Measurements from ENCODE around the gene PRRT1. TPM values are rescaled to one million over a fixed set of nuclear protein-coding genes. Genes with fewer than 3 reads are reported as not detected.

The PRRT1 gene
- total and polyA plus RNA-seq, 4 donors = 0.08 to 0.24 (median 0.19) TPM; not detected in 1

GRCh38 chr6:32179766-32180405 lies 28.1 kb upstream of the PRRT1 start:
- H3K27ac ChIP-seq (ENCODE audit: low read depth in 1 of 2, low read length in 2 of 2) = no peak overlapping the region
- WGBS = 83% methylated on average over 10 of the region's 10 CpGs
- no peak overlapping the region for H3K9ac ChIP-seq (ENCODE audit: low read depth in 1 of 2, low read length in 2 of 2)
- H3K9me3 ChIP-seq (ENCODE audit: control insufficient read depth in 4 of 4, low read length in 3 of 4) = no peaks in the 10 kb centered on the region
- no peak for DNase-seq (ENCODE audit: low spot score)
- peaks cover 0 to 22% (median 10%) of the 10 kb centered on the region in 4 donors for H3K36me3 ChIP-seq (ENCODE audit: control insufficient read depth in 4 of 4, insufficient read depth in 3 of 4, low read depth in 1 of 4, low read length in 3 of 4)
- no peak overlapping the region for H3K4me3 ChIP-seq (ENCODE audit: low read depth in 1 of 3, low read length in 3 of 3)
- no peaks in the 10 kb centered on the region for H3K27me3 ChIP-seq (ENCODE audit: control insufficient read depth in 4 of 4, insufficient read depth in 4 of 4, low read length in 3 of 4)
- peaks cover 0 to 38% (median 36%) of the 10 kb centered on the region in 4 donors for H3K4me1 ChIP-seq (ENCODE audit: control insufficient read depth in 4 of 4, insufficient read depth in 4 of 4, low read length in 3 of 4)
- TF ChIP-seq HNF4G (IDR thresholded peaks at IDR 0.05) = no peak
- no peak for TF ChIP-seq HNF4A (conservative IDR thresholded peaks at IDR 0.05)
- no peak for TF ChIP-seq YY1 (IDR thresholded peaks at IDR 0.05)

GRCh38 chr6:32178547-32179440 lies 27.1 kb upstream of the PRRT1 start:
- Histone ChIP-seq H3K9me3 (ENCODE audit: control insufficient read depth in 4 of 4, low read length in 3 of 4) (no peaks in the 10 kb centered on the region), H3K27me3 (ENCODE audit: control insufficient read depth in 4 of 4, insufficient read depth in 4 of 4, low read length in 3 of 4) (no peaks in the 10 kb centered on the region), H3K4me3 (ENCODE audit: low read depth in 1 of 3, low read length in 3 of 3) (peak overlapping the region; percentile 49 to 97 (median 78)), H3K4me1 (ENCODE audit: control insufficient read depth in 4 of 4, insufficient read depth in 4 of 4, low read length in 3 of 4) (peaks cover 0 to 47% (median 42%) of the 10 kb centered on the region in 4 donors), H3K36me3 (ENCODE audit: control insufficient read depth in 4 of 4, insufficient read depth in 3 of 4, low read depth in 1 of 4, low read length in 3 of 4) (peaks cover 0 to 22% (median 10%) of the 10 kb centered on the region in 4 donors), H3K9ac (ENCODE audit: low read depth in 1 of 2, low read length in 2 of 2) (peak overlapping the region; percentile 45 to 98), H3K27ac (ENCODE audit: low read depth in 1 of 2, low read length in 2 of 2) (peak overlapping the region; percentile 95 to 96)
- peak; percentile 52 for DNase-seq (ENCODE audit: low spot score)
- TF ChIP-seq FOXA2 (IDR thresholded peaks at IDR 0.05) = no peak
- no peak for TF ChIP-seq RAD21 (IDR thresholded peaks at IDR 0.05)
- TF ChIP-seq RXRA (IDR thresholded peaks at IDR 0.05) = no peak
- no peak for TF ChIP-seq HNF4A (conservative IDR thresholded peaks at IDR 0.05)
- TF ChIP-seq TAF1 (conservative IDR thresholded peaks at IDR 0.05) = no peak
- TF ChIP-seq GABPA (IDR thresholded peaks at IDR 0.05 in 1 of 2, conservative IDR thresholded peaks at IDR 0.05 in 1 of 2) = no peak
- no peak for TF ChIP-seq NR2F2 (IDR thresholded peaks at IDR 0.05)
- TF ChIP-seq SP1 (IDR thresholded peaks at IDR 0.05) = no peak
- no peak for TF ChIP-seq ZBTB33 (IDR thresholded peaks at IDR 0.05)
- TF ChIP-seq CTCF (IDR thresholded peaks at IDR 0.05; ENCODE audit: low read depth, low read length, missing input control) = no peak
- no peak for TF ChIP-seq EGR1 (IDR thresholded peaks at IDR 0.05; ENCODE audit: low read depth in 2 of 2)
- 3% methylated on average over 24 of the region's 24 CpGs for WGBS

Data from liver (tissue), 9 donors.